Panc1 (cell line): ENCODE data around the gene ARFGEF3.

Experiments
- CTCF ChIP-seq: fragments of 450-650 bp; IDR thresholded peaks from 2 replicates; pipeline ENCODE4 v1.5.1; 2017; ENCODE audit warnings: mild to moderate bottlenecking
- POLR2AphosphoS5 ChIP-seq: IDR thresholded peaks from 2 replicates; pipeline ENCODE4 v1.6.1; 2012; ENCODE audit warnings: mild to moderate bottlenecking, low read depth, low read length, moderate library complexity

GRCh38 chr6:138371452-138371711 is 209.6 kb downstream of the ARFGEF3 start:
- no peak for TF ChIP-seq POLR2AphosphoS5
- no peak for TF ChIP-seq CTCF
